HepG2 (cell line): ENCODE measurements around the gene TP73. TPM values are rescaled to one million over a fixed set of nuclear protein-coding genes. Genes with fewer than 3 reads are reported as not detected.

Experiments
- ATAC-seq: fragments of 200-7000 bp; cut with Tn5 transposase; 3 replicates; pipeline ENCODE4 v1.9.1; 2020; ENCODE audit warnings: mild to moderate bottlenecking, moderate library complexity
- BruUV-seq: library from RNA; stranded (reverse); fragments of 400-500 nt; replicated peaks from 2 replicates; lab custom pipeline; 2021; lab: Mats Ljungman, UMichigan
- CTCF ChIA-PET: fragments of 300-600 bp; formaldehyde crosslinking; extraction: SDS; loops from one replicate; lab custom pipeline; 2021; ENCODE audit warnings: low total read pairs, inconsistent platforms, low intra/inter-chr PET ratio; lab: Yijun Ruan, JAX
- POLR2A ChIA-PET: fragments of 350-600 bp; sonication (Branson Sonifier 250); formaldehyde crosslinking; loops from one replicate; lab custom pipeline; 2020; ENCODE audit warnings: antibody characterized with exemption, inconsistent platforms; lab: Yijun Ruan, JAX
- DNase-seq: peaks from one replicate; pipeline ENCODE4 v3.0.0-alpha.2; 2015; ENCODE audit warnings: low spot score
- FAIRE-seq: peaks from 3 replicates; lab custom pipeline; 2011; peaks lifted over from hg19 to GRCh38; lab: Jason Lieb, UNC
- H2AFZ ChIP-seq: one replicate; pipeline ENCODE4 v1.6.1; 2011; ENCODE audit warnings: low read length, inconsistent platforms
- H3K27ac ChIP-seq: fragments of 300-600 bp; 3 replicates; pipeline ENCODE4 v1.8.0; 2011; ENCODE audit warnings: mixed run types, mild to moderate bottlenecking, mixed read lengths, low read length, inconsistent platforms; ENCODE audit not compliant: insufficient read depth; ENCODE audit errors: extremely low read length
- H3K27me3 ChIP-seq, 2 experiments: fragments of 200-600 bp in 1 of 2; 2 replicates in 1 of 2; 3 replicates in 1 of 2; pipeline versions ENCODE4 v1.6.0 to v1.8.0; 2011; ENCODE audit warnings: low read length in 2 of 2, mild to moderate bottlenecking in 2 of 2, moderate library complexity in 2 of 2, inconsistent platforms in 1 of 2; ENCODE audit not compliant: insufficient read depth in 2 of 2, control insufficient read depth in 1 of 2
- H3K36me3 ChIP-seq, 2 experiments: fragments of 200-600 bp in 1 of 2; replicated peaks in 1 of 2; 2 replicates in 1 of 2; 3 replicates in 1 of 2; pipeline versions ENCODE4 v1.5.1 to v1.8.0; 2011; ENCODE audit warnings: low read length in 2 of 2, inconsistent platforms in 1 of 2; ENCODE audit not compliant: insufficient read depth in 2 of 2, control insufficient read depth in 1 of 2
- H3K4me1 ChIP-seq: 2 replicates; pipeline ENCODE4 v1.5.1; 2012; ENCODE audit warnings: low read length, inconsistent platforms; ENCODE audit not compliant: insufficient read depth
- H3K4me2 ChIP-seq: 2 replicates; pipeline ENCODE4 v1.6.0; 2011; ENCODE audit warnings: low read depth, low read length, inconsistent platforms
- H3K4me3 ChIP-seq, 3 experiments: fragments of 200-600 bp in 1 of 3; sonication (generic), shearing (Covaris generic) in 1 of 3; replicated peaks in 1 of 3; 2 replicates each; pipeline ENCODE4 v1.5.1; 2011 to 2016; ENCODE audit warnings: low read length in 3 of 3, inconsistent platforms in 2 of 3, low read depth in 2 of 3, mild to moderate bottlenecking in 2 of 3, control low read depth in 1 of 3, mixed read lengths in 1 of 3; ENCODE audit not compliant: insufficient read depth in 1 of 3
- H3K79me2 ChIP-seq: one replicate; pipeline ENCODE4 v1.6.1; 2011; ENCODE audit warnings: low read length, inconsistent platforms; ENCODE audit not compliant: insufficient read depth
- H3K9ac ChIP-seq: 2 replicates; pipeline ENCODE4 v1.6.0; 2011; ENCODE audit warnings: mild to moderate bottlenecking, low read depth, low read length, inconsistent platforms; ENCODE audit not compliant: insufficient read depth
- H3K9me3 ChIP-seq: 2 replicates; pipeline ENCODE4 v1.5.1; 2012; ENCODE audit warnings: mild to moderate bottlenecking, low read length
- H4K20me1 ChIP-seq: 2 replicates; pipeline ENCODE4 v1.6.0; 2011; ENCODE audit warnings: inconsistent platforms, mild to moderate bottlenecking, low read length, moderate library complexity; ENCODE audit not compliant: insufficient read depth
- FIP1L1 ChIP-seq: fragments of 200-400 bp; formaldehyde crosslinking; IDR thresholded peaks from 2 replicates; pipeline ENCODE4 v1.6.1; 2018; ENCODE audit warnings: low read depth, mild to moderate bottlenecking, low read length, moderate library complexity, borderline replicate concordance; ENCODE audit not compliant: insufficient read depth
- HDAC6 ChIP-seq: fragments of 200-600 bp; sonication (generic); IDR thresholded peaks from 2 replicates; pipeline ENCODE4 v1.7.0; 2017; ENCODE audit warnings: mild to moderate bottlenecking, antibody characterized with exemption, low read length, low read depth
- KDM2A ChIP-seq: sonication (generic); formaldehyde crosslinking; IDR thresholded peaks from 2 replicates; pipeline ENCODE4 v1.4.0; 2020; ENCODE audit warnings: low read depth, missing genetic modification reagents, borderline replicate concordance
- MEIS1 ChIP-seq: sonication (generic); formaldehyde crosslinking; IDR thresholded peaks from 2 replicates; pipeline ENCODE4 v1.9.0; 2021; ENCODE audit warnings: mild to moderate bottlenecking, missing genetic modification reagents, moderate library complexity, borderline replicate concordance
- REXO4 ChIP-seq: sonication (generic); formaldehyde crosslinking; IDR thresholded peaks from 2 replicates; pipeline ENCODE4 v1.8.0; 2022; ENCODE audit warnings: missing genetic modification reagents, mild to moderate bottlenecking, borderline replicate concordance
- TBP ChIP-seq: sonication (generic); formaldehyde crosslinking; IDR thresholded peaks from 2 replicates; pipeline ENCODE4 v1.5.0; 2020; ENCODE audit warnings: missing genetic modification reagents
- THYN1 ChIP-seq: sonication (generic); formaldehyde crosslinking; IDR thresholded peaks from 2 replicates; pipeline ENCODE4 v1.8.1; 2023; ENCODE audit warnings: low read depth, mild to moderate bottlenecking, moderate library complexity, missing genetic modification reagents, borderline replicate concordance
- ZBTB39 ChIP-seq: sonication (generic); formaldehyde crosslinking; IDR thresholded peaks from 2 replicates; pipeline ENCODE4 v1.5.0; 2020; ENCODE audit warnings: missing genetic modification reagents
- ZNF570 ChIP-seq: sonication (generic); formaldehyde crosslinking; IDR thresholded peaks from 2 replicates; pipeline ENCODE4 v1.4.0; 2020; ENCODE audit warnings: mild to moderate bottlenecking, missing genetic modification reagents, borderline replicate concordance
- ZNF598 ChIP-seq: sonication (generic); formaldehyde crosslinking; IDR thresholded peaks from 2 replicates; pipeline ENCODE4 v1.5.1; 2020; ENCODE audit warnings: mild to moderate bottlenecking, missing genetic modification reagents, borderline replicate concordance
- ZNF670 ChIP-seq: sonication (generic); formaldehyde crosslinking; IDR thresholded peaks from 2 replicates; pipeline ENCODE4 v1.8.0; 2022; ENCODE audit warnings: mild to moderate bottlenecking, missing genetic modification reagents, borderline replicate concordance
- ZNF780A ChIP-seq: sonication (generic); formaldehyde crosslinking; IDR thresholded peaks from 2 replicates; pipeline ENCODE4 v1.8.0; 2022; ENCODE audit warnings: mild to moderate bottlenecking, missing genetic modification reagents, moderate library complexity
- WGBS: methylation state at CpG from one replicate; pipeline ENCODE4 v1.1.6; 2017; ENCODE audit warnings: low lambda C conversion rate; 5-methylcytosine and 5-hydroxymethylcytosine counted together
- in situ Hi-C: cut with HindIII; loops from 2 replicates; pipeline ENCODE4 v1.10.0; 2017; ENCODE audit warnings: low pct_unique_long_range_greater_than_20kb; ENCODE audit not compliant: extremely low pct_ligation_motif_present
- intact Hi-C: fragments of 100-400 bp; cut with micrococcal nuclease; formaldehyde crosslinking; loops from one replicate; pipeline ENCODE4 v1.10.0; 2022; ENCODE audit not compliant: unreplicated experiment
- polyA plus RNA-seq, 8 experiments: library from polyadenylated mRNA; depleted of rRNA in 3 of 8; stranded (reverse) in 7 of 8; unstranded in 1 of 8; fragments of >200 nt; fragmentation: Illumina TruSeq in 4 of 8; extraction: Trizol in 4 of 8; gene quantifications; 2 replicates each; pipeline versions ENCODE4 v1.2.1 to v1.2.3, GENCODE V29; 2011 to 2016; ENCODE audit warnings: low read depth in 4 of 8, missing spikeins in 1 of 8, mixed read lengths in 1 of 8; ENCODE audit not compliant: insufficient read depth in 1 of 8
- total RNA-seq, 5 experiments: library from RNA; depleted of rRNA; stranded (reverse); fragments of >200 nt; fragmentation: Illumina TruSeq; extraction: Trizol; gene quantifications; 2 replicates each; pipeline ENCODE4 v1.2.3, GENCODE V29; 2016; ENCODE audit warnings: low read depth in 1 of 5
- TF ChIP-seq, protein P1 (sequence below): sonication (generic); formaldehyde crosslinking; IDR thresholded peaks from 2 replicates; pipeline ENCODE4 v1.9.0; 2021; ENCODE audit warnings: missing genetic modification reagents, borderline replicate concordance
- TF ChIP-seq, protein P2 (sequence below): sonication (generic); formaldehyde crosslinking; IDR thresholded peaks from 2 replicates; pipeline ENCODE4 v1.4.0; 2020; ENCODE audit warnings: low read depth, missing genetic modification reagents

TP73 gene
- total and polyA plus RNA-seq, 2 of the 13 experiments (the other 11 are each of a cell fraction or from before 2014, with no cell fraction given): 0.49 to 1.1 TPM

GRCh38 chr1:3644273-3644672 is 8.0 kb upstream of the TP73 start (continued):
- TF ChIP-seq, protein P1, sequence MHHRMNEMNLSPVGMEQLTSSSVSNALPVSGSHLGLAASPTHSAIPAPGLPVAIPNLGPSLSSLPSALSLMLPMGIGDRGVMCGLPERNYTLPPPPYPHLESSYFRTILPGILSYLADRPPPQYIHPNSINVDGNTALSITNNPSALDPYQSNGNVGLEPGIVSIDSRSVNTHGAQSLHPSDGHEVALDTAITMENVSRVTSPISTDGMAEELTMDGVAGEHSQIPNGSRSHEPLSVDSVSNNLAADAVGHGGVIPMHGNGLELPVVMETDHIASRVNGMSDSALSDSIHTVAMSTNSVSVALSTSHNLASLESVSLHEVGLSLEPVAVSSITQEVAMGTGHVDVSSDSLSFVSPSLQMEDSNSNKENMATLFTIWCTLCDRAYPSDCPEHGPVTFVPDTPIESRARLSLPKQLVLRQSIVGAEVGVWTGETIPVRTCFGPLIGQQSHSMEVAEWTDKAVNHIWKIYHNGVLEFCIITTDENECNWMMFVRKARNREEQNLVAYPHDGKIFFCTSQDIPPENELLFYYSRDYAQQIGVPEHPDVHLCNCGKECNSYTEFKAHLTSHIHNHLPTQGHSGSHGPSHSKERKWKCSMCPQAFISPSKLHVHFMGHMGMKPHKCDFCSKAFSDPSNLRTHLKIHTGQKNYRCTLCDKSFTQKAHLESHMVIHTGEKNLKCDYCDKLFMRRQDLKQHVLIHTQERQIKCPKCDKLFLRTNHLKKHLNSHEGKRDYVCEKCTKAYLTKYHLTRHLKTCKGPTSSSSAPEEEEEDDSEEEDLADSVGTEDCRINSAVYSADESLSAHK (CRISPR knock-in tag): no peak
- TF ChIP-seq REXO4 (CRISPR knock-in tag) (no peak), ZNF598 (no peak), TBP (CRISPR knock-in tag) (no peak), ZBTB39 (no peak), KDM2A (no peak)

DNA sequence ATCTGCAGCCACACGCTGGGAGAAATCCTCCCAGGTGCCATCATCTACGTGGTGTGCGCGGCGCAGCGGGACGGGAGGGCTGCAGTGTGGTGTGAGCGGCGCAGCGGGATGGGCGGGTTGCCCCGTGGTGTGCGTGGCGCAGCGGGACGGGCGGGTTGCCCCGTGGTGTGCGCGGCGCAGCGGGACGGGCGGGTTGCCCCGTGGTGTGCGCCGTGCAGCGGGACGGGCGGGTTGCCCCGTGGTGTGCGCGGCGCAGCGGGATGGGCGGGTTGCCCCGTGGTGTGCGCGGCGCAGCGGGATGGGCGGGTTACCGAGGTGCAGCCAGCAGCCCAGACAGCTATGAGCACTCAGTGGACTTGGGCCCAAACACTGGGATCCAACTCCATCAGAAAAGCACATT is 7.1 kb upstream of the TP73 start:
- in situ Hi-C loops: no loop called here
- POLR2A ChIA-PET: no interaction called here
- FAIRE-seq (no peak), DNase-seq (no peak), ATAC-seq (no peak)
- no TSS peak for BruUV-seq
- peaks cover 7% of the 10 kb centered on the region for H3K79me2 ChIP-seq
- WGBS: 96% methylated on average over 43 of the region's 43 CpGs
- H3K4me3 ChIP-seq: no peak overlapping the region
- H2AFZ ChIP-seq: no peak overlapping the region
- H3K9me3 ChIP-seq: no peaks in the 10 kb centered on the region
- peaks cover 8 to 12% of the 10 kb centered on the region in 2 experiments; a peak in 3 of 5 replicates for H3K36me3 ChIP-seq
- CTCF ChIA-PET: no interaction called here
- no peak overlapping the region for H3K9ac ChIP-seq
- H3K27ac ChIP-seq: no peak overlapping the region
- intact Hi-C loops: no loop called here
- peaks cover 14% of the 10 kb centered on the region for H3K4me1 ChIP-seq
- no peak overlapping the region for H3K4me2 ChIP-seq
- H3K27me3 ChIP-seq: no peaks in the 10 kb centered on the region
- H4K20me1 ChIP-seq: no peaks in the 10 kb centered on the region
- no peak for TF ChIP-seq ZNF780A
- TF ChIP-seq, protein P2, sequence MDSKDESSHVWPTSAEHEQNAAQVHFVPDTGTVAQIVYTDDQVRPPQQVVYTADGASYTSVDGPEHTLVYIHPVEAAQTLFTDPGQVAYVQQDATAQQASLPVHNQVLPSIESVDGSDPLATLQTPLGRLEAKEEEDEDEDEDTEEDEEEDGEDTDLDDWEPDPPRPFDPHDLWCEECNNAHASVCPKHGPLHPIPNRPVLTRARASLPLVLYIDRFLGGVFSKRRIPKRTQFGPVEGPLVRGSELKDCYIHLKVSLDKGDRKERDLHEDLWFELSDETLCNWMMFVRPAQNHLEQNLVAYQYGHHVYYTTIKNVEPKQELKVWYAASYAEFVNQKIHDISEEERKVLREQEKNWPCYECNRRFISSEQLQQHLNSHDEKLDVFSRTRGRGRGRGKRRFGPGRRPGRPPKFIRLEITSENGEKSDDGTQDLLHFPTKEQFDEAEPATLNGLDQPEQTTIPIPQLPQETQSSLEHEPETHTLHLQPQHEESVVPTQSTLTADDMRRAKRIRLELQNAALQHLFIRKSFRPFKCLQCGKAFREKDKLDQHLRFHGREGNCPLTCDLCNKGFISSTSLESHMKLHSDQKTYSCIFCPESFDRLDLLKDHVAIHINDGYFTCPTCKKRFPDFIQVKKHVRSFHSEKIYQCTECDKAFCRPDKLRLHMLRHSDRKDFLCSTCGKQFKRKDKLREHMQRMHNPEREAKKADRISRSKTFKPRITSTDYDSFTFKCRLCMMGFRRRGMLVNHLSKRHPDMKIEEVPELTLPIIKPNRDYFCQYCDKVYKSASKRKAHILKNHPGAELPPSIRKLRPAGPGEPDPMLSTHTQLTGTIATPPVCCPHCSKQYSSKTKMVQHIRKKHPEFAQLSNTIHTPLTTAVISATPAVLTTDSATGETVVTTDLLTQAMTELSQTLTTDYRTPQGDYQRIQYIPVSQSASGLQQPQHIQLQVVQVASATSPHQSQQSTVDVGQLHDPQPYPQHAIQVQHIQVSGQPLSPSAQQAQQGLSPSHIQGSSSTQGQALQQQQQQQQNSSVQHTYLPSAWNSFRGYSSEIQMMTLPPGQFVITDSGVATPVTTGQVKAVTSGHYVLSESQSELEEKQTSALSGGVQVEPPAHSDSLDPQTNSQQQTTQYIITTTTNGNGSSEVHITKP (CRISPR knock-in tag): no peak
- TF ChIP-seq MEIS1 (CRISPR knock-in tag): no peak
- no peak for TF ChIP-seq FIP1L1
- no peak for TF ChIP-seq THYN1
- no peak for TF ChIP-seq ZNF570 (CRISPR knock-in tag)
- no peak for TF ChIP-seq ZNF670 (CRISPR knock-in tag)
- no peak for TF ChIP-seq HDAC6
